GM23338 (cell line): ENCODE measurements around the gene ACAT2. TPM values are rescaled to one million over a fixed set of nuclear protein-coding genes. Genes with fewer than 3 reads are reported as not detected.

ENCODE experiments used
- ATAC-seq: fragments of 200-7000 bp; cut with Tn5 transposase; 3 replicates; pipeline ENCODE4 v1.9.1; 2020
- DNase-seq: peaks from one replicate; pipeline ENCODE4 v3.0.0-alpha.2; 2015; ENCODE audit warnings: low spot score
- H2AFZ ChIP-seq: fragments of 200-600 bp; sonication (generic); 2 replicates; pipeline ENCODE4 v1.8.0; 2016; ENCODE audit warnings: antibody characterized with exemption, mild to moderate bottlenecking, moderate library complexity
- H3F3A ChIP-seq: fragments of 200-600 bp; sonication (generic); replicated peaks from 2 replicates; pipeline ENCODE4 v1.8.0; 2017; ENCODE audit warnings: antibody characterized with exemption, mixed run types, low read depth
- H3K27ac ChIP-seq: fragments of 200-600 bp; sonication (generic); 2 replicates; pipeline ENCODE4 v1.6.1; 2016; ENCODE audit warnings: low read depth
- H3K27me3 ChIP-seq: fragments of 200-600 bp; sonication (generic); 2 replicates; pipeline ENCODE4 v1.8.0; 2016; ENCODE audit warnings: mild to moderate bottlenecking, mixed run types, moderate library complexity; ENCODE audit not compliant: insufficient read depth
- H3K36me3 ChIP-seq: fragments of 200-600 bp; sonication (generic); 2 replicates; pipeline ENCODE4 v1.8.0; 2016; ENCODE audit warnings: mild to moderate bottlenecking; ENCODE audit not compliant: insufficient read depth
- H3K4me1 ChIP-seq: fragments of 200-600 bp; sonication (generic); 2 replicates; pipeline ENCODE4 v1.8.0; 2016; ENCODE audit warnings: mild to moderate bottlenecking, moderate library complexity; ENCODE audit not compliant: insufficient read depth
- H3K4me2 ChIP-seq: fragments of 200-600 bp; sonication (generic); 2 replicates; pipeline ENCODE4 v1.7.1; 2017; ENCODE audit warnings: mixed run types
- H3K4me3 ChIP-seq: fragments of 200-600 bp; sonication (generic); 2 replicates; pipeline ENCODE4 v1.6.1; 2016; ENCODE audit warnings: mixed run types
- H3K79me2 ChIP-seq: fragments of 200-600 bp; sonication (generic); replicated peaks from 2 replicates; pipeline ENCODE4 v1.8.0; 2017; ENCODE audit warnings: mild to moderate bottlenecking; ENCODE audit not compliant: insufficient read depth
- H3K9me2 ChIP-seq: fragments of 200-600 bp; sonication (generic); 2 replicates; pipeline ENCODE4 v1.8.0; 2017; ENCODE audit not compliant: insufficient read depth
- H4K20me1 ChIP-seq: fragments of 200-600 bp; sonication (generic); replicated peaks from 2 replicates; pipeline ENCODE4 v1.8.0; 2017; ENCODE audit warnings: mild to moderate bottlenecking; ENCODE audit not compliant: insufficient read depth
- H3K27ac Mint-ChIP-seq: 2 replicates; pipeline ENCODE4 v1.8.0; 2020; ENCODE audit warnings: inconsistent platforms, mild to moderate bottlenecking, moderate library complexity, mixed read lengths
- H3K27me3 Mint-ChIP-seq: 3 replicates; pipeline ENCODE4 v1.8.0; 2022; ENCODE audit warnings: low read depth, mild to moderate bottlenecking, moderate library complexity, mixed read lengths, inconsistent platforms; ENCODE audit not compliant: insufficient read depth, poor library complexity
- H3K36me3 Mint-ChIP-seq: 3 replicates; pipeline ENCODE4 v1.8.0; 2021; ENCODE audit warnings: low read depth, mild to moderate bottlenecking, inconsistent platforms, moderate library complexity, mixed read lengths
- H3K4me1 Mint-ChIP-seq: 3 replicates; pipeline ENCODE4 v1.8.0; 2020; ENCODE audit warnings: mild to moderate bottlenecking, inconsistent platforms, mixed read lengths
- H3K4me3 Mint-ChIP-seq: 3 replicates; pipeline ENCODE4 v1.8.0; 2021; ENCODE audit warnings: moderate library complexity, mild to moderate bottlenecking, inconsistent platforms, mixed read lengths
- H3K9me3 Mint-ChIP-seq: 3 replicates; pipeline ENCODE4 v1.8.0; 2020; ENCODE audit warnings: moderate library complexity, mild to moderate bottlenecking, inconsistent platforms, mixed read lengths
- CREB1 ChIP-seq: fragments of 250-450 bp; sonication (Bioruptor Pico); IDR thresholded peaks from 2 replicates; pipeline ENCODE4 v1.5.0; 2020; ENCODE audit warnings: low read depth, mild to moderate bottlenecking, moderate library complexity
- CTCF ChIP-seq, 2 experiments: fragments of 200-600 bp in 1 of 2; sonication (generic) in 1 of 2; conservative IDR thresholded peaks; 2 replicates each; pipeline versions ENCODE4 v1.5.1 to v1.6.1; 2016 to 2017; ENCODE audit warnings: antibody characterized with exemption in 2 of 2, low read depth in 2 of 2, mild to moderate bottlenecking in 2 of 2, moderate library complexity in 1 of 2
- ETS1 ChIP-seq: IDR thresholded peaks from 2 replicates; pipeline ENCODE4 v1.6.1; 2016; ENCODE audit warnings: antibody characterized with exemption
- EZH2 ChIP-seq: fragments of 200-600 bp; sonication (generic); IDR thresholded peaks from one replicate; pipeline ENCODE4 v1.8.0; 2017; ENCODE audit warnings: antibody characterized with exemption, mild to moderate bottlenecking, low read depth; ENCODE audit not compliant: unreplicated experiment
- EZH2phosphoT487 ChIP-seq: fragments of 200-600 bp; sonication (generic); IDR thresholded peaks from one replicate; pipeline ENCODE4 v1.8.1; 2018; ENCODE audit warnings: antibody characterized with exemption; ENCODE audit not compliant: unreplicated experiment
- JUNB ChIP-seq: IDR thresholded peaks from one replicate; pipeline ENCODE4 v1.6.1; 2016; ENCODE audit warnings: antibody characterized with exemption; ENCODE audit not compliant: unreplicated experiment
- NANOG ChIP-seq: IDR thresholded peaks from 2 replicates; pipeline ENCODE4 v1.6.1; 2016; ENCODE audit warnings: antibody characterized with exemption, borderline replicate concordance
- POLR2AphosphoS5 ChIP-seq: IDR thresholded peaks from 2 replicates; pipeline ENCODE4 v1.6.1; 2016; ENCODE audit warnings: antibody characterized with exemption, low read depth
- REST ChIP-seq: IDR thresholded peaks from one replicate; pipeline ENCODE4 v1.6.1; 2018; ENCODE audit warnings: antibody characterized with exemption; ENCODE audit not compliant: unreplicated experiment
- STAT1 ChIP-seq: IDR thresholded peaks from one replicate; pipeline ENCODE4 v1.6.1; 2016; ENCODE audit warnings: antibody characterized with exemption; ENCODE audit not compliant: unreplicated experiment
- ZNF114 ChIP-seq: fragments of 250-450 bp; sonication (Bioruptor Pico); IDR thresholded peaks from 2 replicates; pipeline ENCODE4 v1.5.0; 2020; ENCODE audit warnings: mild to moderate bottlenecking, moderate library complexity
- ZNF331 ChIP-seq: fragments of 250-450 bp; sonication (Bioruptor Pico); IDR thresholded peaks from 2 replicates; pipeline ENCODE4 v1.5.0; 2020; ENCODE audit warnings: low read depth, mild to moderate bottlenecking, moderate library complexity
- ZNF462 ChIP-seq: fragments of 250-450 bp; sonication (Bioruptor Pico); IDR thresholded peaks from 2 replicates; pipeline ENCODE4 v1.5.0; 2020; ENCODE audit warnings: mild to moderate bottlenecking, moderate library complexity
- polyA plus RNA-seq: library from polyadenylated mRNA; unstranded; fragments of >200 nt; fragmentation: Nextera tagmentation; extraction: Ambion mirVana; gene quantifications from 2 replicates; pipeline ENCODE4 v1.2.1, GENCODE V29; 2016
- total RNA-seq: library from RNA; depleted of rRNA; stranded (reverse); fragments of >200 nt; shearing (Covaris generic); gene quantifications from 2 replicates; pipeline ENCODE4 v1.2.3, GENCODE V29; 2014

The ACAT2 gene
- total and polyA plus RNA-seq, 2 experiments from 2014 or later = 108 to 151 TPM

GRCh38 chr6:159790956-159791598 is 29.2 kb downstream of the ACAT2 start:
- H3K36me3 ChIP-seq = peaks cover 49% of the 10 kb centered on the region
- H3K4me3 ChIP-seq = peak overlapping the region; percentile 59
- H3K4me2 ChIP-seq = peak overlapping the region; percentile 94
- Mint-ChIP-seq H3K27ac (peak overlapping the region; percentile 100), H3K9me3 (no peaks in the 10 kb centered on the region), H3K27me3 (peaks cover 3% of the 10 kb centered on the region), H3K4me3 (peak overlapping the region; percentile 99), H3K4me1 (peaks cover 31% of the 10 kb centered on the region), H3K36me3 (peaks cover 76% of the 10 kb centered on the region)
- H4K20me1 ChIP-seq = peaks cover 21% of the 10 kb centered on the region; the same call in 1 of the 2 replicates
- TF ChIP-seq CREB1 (CRISPR knock-in tag) = no peak
- no peak for TF ChIP-seq ETS1
- TF ChIP-seq JUNB = no peak
- no peak for TF ChIP-seq ZNF331 (CRISPR knock-in tag)
- no peak for TF ChIP-seq CTCF (conservative IDR thresholded peaks at IDR 0.05; ENCODE audit: low read depth in 2 of 2)
- no peak for TF ChIP-seq ZNF462 (CRISPR knock-in tag)
- TF ChIP-seq REST = no peak
- no peak for TF ChIP-seq STAT1
- TF ChIP-seq EZH2 = no peak
- TF ChIP-seq ZNF114 (CRISPR knock-in tag) = no peak
- TF ChIP-seq EZH2phosphoT487 = no peak
- no peak for TF ChIP-seq POLR2AphosphoS5
- no peak for TF ChIP-seq NANOG
- no peak for DNase-seq
- no peaks in the 10 kb centered on the region for H3K27me3 ChIP-seq
- ATAC-seq = no peak
- peaks cover 78% of the 10 kb centered on the region for H3K79me2 ChIP-seq
- peaks cover 19% of the 10 kb centered on the region for H3K4me1 ChIP-seq
- no peaks in the 10 kb centered on the region for H3K9me2 ChIP-seq
- no peaks in the 10 kb centered on the region for H3F3A ChIP-seq
- H2AFZ ChIP-seq = no peak overlapping the region
- H3K27ac ChIP-seq = peak overlapping the region; percentile 72; the same call in 1 of the 2 replicates
